ENCODE data around the gene CHRNA1.

GRCh38 chr2:174780856-174781255 is 16.6 kb upstream of the CHRNA1 start:
- TF ChIP-seq REST (IDR thresholded peaks at IDR 0.05; ENCODE audit: borderline replicate concordance): no peak
- no peak for TF ChIP-seq CTCF (IDR thresholded peaks at IDR 0.05; ENCODE audit: poor library complexity, severe bottlenecking)
- TF ChIP-seq EZH2 (IDR thresholded peaks at IDR 0.05; ENCODE audit: borderline replicate concordance, insufficient read depth, low read length, poor library complexity, severe bottlenecking): no peak
- TF ChIP-seq RAD21 (conservative IDR thresholded peaks at IDR 0.05): no peak
- no peak for TF ChIP-seq EP300 (conservative IDR thresholded peaks at IDR 0.05; ENCODE audit: poor library complexity, severe bottlenecking)
- TF ChIP-seq POLR2AphosphoS5 (IDR thresholded peaks at IDR 0.05): no peak
- TF ChIP-seq MXI1 (conservative IDR thresholded peaks at IDR 0.05; ENCODE audit: poor library complexity, severe bottlenecking): no peak
- no peak for TF ChIP-seq TAF1 (IDR thresholded peaks at IDR 0.05; ENCODE audit: low read depth)
- TF ChIP-seq SMC3 (conservative IDR thresholded peaks at IDR 0.05; ENCODE audit: poor library complexity): no peak

Measured in neural cell (in vitro differentiated cells).